SH-SY5Y (cell line): Measurements from ENCODE around the gene RPS6KA2.

Experiments used
- GATA2 ChIP-seq: IDR thresholded peaks from 2 replicates; pipeline ENCODE4 v1.6.1; 2011; ENCODE audit warnings: mild to moderate bottlenecking, low read depth, low read length
- GATA3 ChIP-seq: IDR thresholded peaks from 2 replicates; pipeline ENCODE4 v1.6.1; 2011; ENCODE audit warnings: low read depth, mild to moderate bottlenecking, low read length, moderate library complexity

DNA sequence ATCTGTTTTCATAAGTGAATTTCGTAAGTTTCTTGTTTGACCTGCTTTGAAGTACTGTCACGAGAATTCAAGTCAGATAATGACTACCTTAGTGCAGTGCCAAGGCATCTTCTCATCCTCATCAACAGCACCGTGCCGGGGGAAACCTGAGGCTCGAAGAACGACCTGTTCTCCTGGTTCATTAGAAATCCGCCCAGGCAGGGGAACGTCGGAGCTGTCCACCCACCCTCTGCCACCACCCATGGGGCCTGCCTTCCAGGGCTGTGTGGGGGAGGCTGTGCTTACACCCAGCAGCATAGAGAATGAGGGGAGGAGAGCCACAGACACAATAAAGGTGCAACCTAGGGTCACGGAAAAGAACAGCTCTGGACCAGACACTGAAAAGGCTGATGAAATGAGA lies 142.2 kb downstream of the RPS6KA2 start:
- TF ChIP-seq GATA3 (no peak), GATA2 (no peak)
